Measurements from ENCODE around the gene C16orf87. TPM values are rescaled to one million over a fixed set of nuclear protein-coding genes. Genes with fewer than 3 reads are reported as not detected.

The C16orf87 gene
- total RNA-seq, 1 donor from 2014 or later, result 17.2 TPM

DNA sequence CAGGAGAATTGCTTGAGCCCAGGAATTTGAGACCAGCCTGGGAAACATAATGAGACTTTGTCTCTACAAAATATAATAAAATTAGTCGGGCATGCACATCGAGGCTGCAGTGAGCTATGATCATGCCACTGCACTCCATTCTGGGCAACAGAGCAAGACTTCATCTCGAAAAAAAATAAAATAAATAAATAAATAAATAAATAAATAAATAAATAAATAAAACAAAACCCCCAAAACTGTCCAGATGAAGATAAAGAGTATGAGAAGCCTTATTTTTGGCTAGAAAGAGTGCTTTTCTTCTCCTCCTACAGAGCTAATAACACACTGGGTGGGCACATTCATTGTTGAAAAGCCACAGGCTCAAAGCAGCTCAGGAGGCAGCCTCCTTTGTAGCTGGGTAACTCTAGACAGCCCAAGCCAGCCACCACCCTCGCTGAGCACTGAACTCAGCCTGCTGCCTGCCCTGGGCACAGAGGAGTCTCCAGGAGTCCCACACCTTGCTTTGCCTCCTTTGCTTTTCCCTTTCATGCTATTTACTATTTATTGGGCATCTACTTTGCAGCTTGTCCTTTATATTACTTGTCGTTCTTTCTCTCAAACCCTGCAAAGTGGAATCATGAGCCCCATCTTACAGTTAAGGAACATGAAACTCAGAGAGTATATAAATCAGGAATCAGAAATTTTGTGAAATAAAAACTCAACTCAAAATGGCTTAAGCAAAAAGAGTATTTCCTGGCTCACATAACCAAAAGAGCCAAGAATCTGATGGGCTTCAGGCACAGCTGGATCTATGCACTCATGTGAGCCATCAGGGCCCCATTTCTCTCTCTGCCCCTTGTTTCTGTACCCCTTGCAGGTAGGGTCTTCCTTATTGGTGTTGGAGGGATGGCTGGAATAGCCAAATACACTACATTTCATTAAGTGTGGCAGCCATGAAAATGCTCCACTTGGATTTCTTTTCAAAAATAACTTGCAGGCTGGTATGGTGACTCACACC lies 18.1 kb upstream of the C16orf87 start:
- no peak for DNase-seq (ENCODE audit: low spot score, unreplicated experiment)
- Mint-ChIP-seq H3K27ac (no peak overlapping the region), H3K27me3 (peaks cover 5% of the 10 kb centered on the region), H3K9me3 (ENCODE audit: low read depth) (no peaks in the 10 kb centered on the region), H3K4me3 (ENCODE audit: low read depth) (no peak overlapping the region), H3K4me1 (ENCODE audit: low read depth) (peaks cover 8% of the 10 kb centered on the region), H3K36me3 (ENCODE audit: insufficient read depth) (no peaks in the 10 kb centered on the region)
- no peak for TF ChIP-seq CTCF (IDR thresholded peaks at IDR 0.05; ENCODE audit: unreplicated experiment)

DNA sequence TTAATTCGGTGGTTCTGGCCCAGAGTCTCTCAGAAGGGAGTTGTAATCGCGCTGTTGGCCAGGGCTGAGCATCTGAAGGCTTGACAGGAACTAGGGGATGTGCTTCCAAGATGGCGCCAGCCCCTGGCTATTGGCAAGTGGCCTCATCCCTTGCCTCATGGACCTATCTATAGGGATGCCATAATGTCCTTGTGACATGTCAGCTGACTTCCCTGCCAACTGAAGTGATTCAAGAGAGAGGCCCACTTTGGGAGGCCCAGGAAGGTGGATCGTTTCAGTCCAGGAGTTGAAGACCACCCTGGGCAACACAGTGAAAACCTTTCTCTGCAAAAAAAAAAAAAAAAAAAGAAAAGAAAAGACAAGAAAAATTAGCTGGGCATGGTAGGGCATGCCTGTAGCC lies 15.0 kb upstream of the C16orf87 start:
- Mint-ChIP-seq H3K4me3 (ENCODE audit: low read depth) (no peak overlapping the region), H3K27me3 (no peaks in the 10 kb centered on the region), H3K9me3 (ENCODE audit: low read depth) (peaks cover 4% of the 10 kb centered on the region), H3K36me3 (ENCODE audit: insufficient read depth) (no peaks in the 10 kb centered on the region), H3K27ac (no peak overlapping the region), H3K4me1 (ENCODE audit: low read depth) (no peaks in the 10 kb centered on the region)
- TF ChIP-seq CTCF (IDR thresholded peaks at IDR 0.05; ENCODE audit: unreplicated experiment), result no peak
- no peak for DNase-seq (ENCODE audit: low spot score, unreplicated experiment)

DNA sequence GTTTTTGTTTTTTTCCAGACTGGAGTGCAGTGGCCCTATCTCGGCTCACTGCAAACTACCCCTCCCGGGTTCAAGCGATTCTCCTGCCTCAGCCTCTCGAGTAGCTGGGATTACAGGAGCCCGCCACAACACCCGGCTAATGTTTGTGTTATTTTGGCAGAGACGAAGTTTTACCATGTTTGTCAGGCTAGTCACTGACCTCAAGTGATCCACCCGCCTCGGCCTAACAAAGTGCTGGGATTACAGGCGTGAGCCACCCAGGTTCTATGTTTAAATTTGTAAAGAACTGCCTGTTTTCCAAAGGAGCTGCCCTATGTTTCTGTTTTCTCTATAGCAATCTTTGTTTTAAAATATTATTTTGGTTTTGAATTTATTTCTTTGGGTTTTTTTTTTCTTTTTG lies 13.8 kb upstream of the C16orf87 start:
- peaks cover 1% of the 10 kb centered on the region for H3K4me1 Mint-ChIP-seq (ENCODE audit: low read depth)

DNA sequence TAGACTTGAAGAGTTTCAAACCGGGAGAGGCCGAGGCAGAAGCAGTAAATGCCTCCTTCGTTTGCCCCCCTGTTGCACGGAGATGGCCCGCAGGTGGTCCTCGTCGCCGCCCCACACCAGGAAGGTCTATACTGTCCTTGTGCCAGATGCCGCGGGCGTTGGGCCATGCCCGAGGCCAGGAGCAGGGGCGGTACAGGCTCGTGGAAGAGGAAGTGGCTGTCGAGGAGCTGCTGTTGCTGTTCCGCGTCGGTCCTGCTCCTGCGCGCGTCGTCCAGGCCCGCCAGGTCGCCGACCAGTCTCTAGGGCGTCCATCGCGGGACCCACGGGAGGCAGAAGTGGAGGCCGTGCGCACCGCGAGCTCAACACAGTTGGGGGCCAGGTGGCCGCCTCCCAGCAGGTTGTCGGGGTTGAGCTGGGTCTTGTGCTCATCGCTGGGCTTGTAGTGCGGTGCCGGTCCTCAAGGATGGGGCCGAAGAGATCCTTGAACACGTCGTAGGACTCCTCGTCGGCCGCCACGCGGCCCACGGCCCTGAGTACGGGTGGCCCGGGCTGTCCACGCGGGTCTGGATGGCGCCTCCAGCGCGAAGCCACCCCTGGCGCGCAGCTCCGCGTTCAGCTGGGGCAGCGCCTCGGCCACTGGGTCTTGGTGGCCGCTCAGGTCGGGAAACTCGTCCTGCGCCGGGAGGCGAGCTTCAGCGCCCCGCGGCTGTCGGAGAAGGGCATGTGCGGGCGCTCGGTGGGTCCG lies 13.1 kb upstream of the C16orf87 start:
- TF ChIP-seq CTCF (IDR thresholded peaks at IDR 0.05; ENCODE audit: unreplicated experiment), result no peak
- H3K27ac Mint-ChIP-seq, result no peak overlapping the region
- H3K4me3 Mint-ChIP-seq (ENCODE audit: low read depth), result no peak overlapping the region
- H3K9me3 Mint-ChIP-seq (ENCODE audit: low read depth), result peaks cover 4% of the 10 kb centered on the region
- no peak for DNase-seq (ENCODE audit: low spot score, unreplicated experiment)
- no peaks in the 10 kb centered on the region for H3K27me3 Mint-ChIP-seq
- H3K36me3 Mint-ChIP-seq (ENCODE audit: insufficient read depth), result no peaks in the 10 kb centered on the region
- peaks cover 1% of the 10 kb centered on the region for H3K4me1 Mint-ChIP-seq (ENCODE audit: low read depth)

More for the DNA sequence above, 13.8 kb upstream of the C16orf87 start:
- Mint-ChIP-seq H3K36me3 (ENCODE audit: insufficient read depth) (no peaks in the 10 kb centered on the region), H3K4me3 (ENCODE audit: low read depth) (no peak overlapping the region), H3K27me3 (no peaks in the 10 kb centered on the region), H3K27ac (no peak overlapping the region), H3K9me3 (ENCODE audit: low read depth) (peaks cover 4% of the 10 kb centered on the region)
- DNase-seq (ENCODE audit: low spot score, unreplicated experiment), result no peak
- no peak for TF ChIP-seq CTCF (IDR thresholded peaks at IDR 0.05; ENCODE audit: unreplicated experiment)

DNA sequence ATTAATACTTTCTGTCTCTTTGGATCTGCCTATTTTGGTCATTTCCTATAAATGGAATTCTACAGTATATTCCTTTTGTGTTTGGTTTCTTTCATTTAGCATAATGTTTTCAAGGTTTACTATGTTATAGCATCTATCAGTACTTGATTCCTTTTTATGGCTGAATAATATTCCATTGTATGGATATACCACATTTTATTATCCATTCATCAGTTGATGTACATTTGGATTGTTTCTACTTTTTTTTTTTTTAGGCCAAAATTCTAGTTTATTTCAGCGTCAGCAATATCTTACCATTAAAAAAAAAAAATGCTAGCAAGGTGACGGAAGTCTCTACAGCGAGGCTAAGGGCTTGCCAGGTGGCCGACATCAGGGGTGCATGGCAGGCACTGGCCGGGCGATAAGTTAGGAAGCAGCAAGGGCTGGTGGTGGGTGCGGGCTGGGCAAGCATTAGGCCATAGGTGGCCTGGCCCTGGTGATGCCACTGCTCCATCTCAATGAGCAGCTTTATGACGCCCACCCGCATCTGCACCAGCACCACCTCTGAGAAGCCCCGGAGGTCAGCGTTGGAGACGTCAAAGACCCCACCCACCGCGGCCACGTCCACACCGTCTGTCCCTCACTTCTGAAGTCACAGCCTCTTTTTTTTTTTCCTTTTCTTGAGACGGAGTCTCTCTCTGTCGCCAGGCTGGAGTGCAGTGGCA lies 11.4 kb upstream of the C16orf87 start:
- TF ChIP-seq CTCF (IDR thresholded peaks at IDR 0.05; ENCODE audit: unreplicated experiment), result no peak
- Mint-ChIP-seq H3K36me3 (ENCODE audit: insufficient read depth) (no peaks in the 10 kb centered on the region), H3K9me3 (ENCODE audit: low read depth) (peaks cover 4% of the 10 kb centered on the region), H3K27me3 (no peaks in the 10 kb centered on the region), H3K4me3 (ENCODE audit: low read depth) (no peak overlapping the region), H3K27ac (no peak overlapping the region), H3K4me1 (ENCODE audit: low read depth) (peaks cover 1% of the 10 kb centered on the region)
- no peak for DNase-seq (ENCODE audit: low spot score, unreplicated experiment)
